A673 (cell line): ENCODE measurements around the gene C20orf144. TPM values are rescaled to one million over a fixed set of nuclear protein-coding genes. Genes with fewer than 3 reads are reported as not detected.

Source experiments
- Bru-seq: library from RNA; stranded (reverse); fragments of 400-500 nt; gene quantifications from one replicate; lab custom pipeline; 2021; lab: Mats Ljungman, UMichigan
- BruChase-seq, 2 experiments: library from RNA; stranded (reverse); fragments of 400-500 nt; gene quantifications; one replicate each; lab custom pipeline; 2021; lab: Mats Ljungman, UMichigan
- BruUV-seq: library from RNA; stranded (reverse); fragments of 400-500 nt; replicated peaks from 2 replicates; lab custom pipeline; 2021; lab: Mats Ljungman, UMichigan
- CTCF ChIA-PET: fragments of 300-600 bp; sonication (Branson Sonifier 250); formaldehyde crosslinking; loops from one replicate; lab custom pipeline; 2022; ENCODE audit warnings: antibody characterized with exemption; lab: Charles Lee
- POLR2A ChIA-PET: fragments of 300-600 bp; sonication (Branson Sonifier 250); formaldehyde crosslinking; loops from one replicate; lab custom pipeline; 2022; ENCODE audit warnings: antibody characterized with exemption; ENCODE audit not compliant: low non-redundant PET; lab: Charles Lee
- DNase-seq: peaks from one replicate; pipeline ENCODE4 v3.0.0-alpha.2; 2015; ENCODE audit warnings: low spot score
- H3K27ac ChIP-seq: fragments of 200-600 bp; sonication (generic); 2 replicates; pipeline ENCODE4 v1.5.1; 2016; ENCODE audit warnings: mixed run types, low read depth, mild to moderate bottlenecking, mixed read lengths, antibody characterized with exemption, low read length; ENCODE audit not compliant: poor library complexity, severe bottlenecking
- H3K27me3 ChIP-seq: fragments of 200-600 bp; sonication (generic); replicated peaks from 2 replicates; pipeline ENCODE4 v1.6.1; 2017; ENCODE audit warnings: mixed run types, low read depth, mild to moderate bottlenecking, mixed read lengths, antibody characterized with exemption, low read length; ENCODE audit not compliant: insufficient read depth, poor library complexity
- H3K36me3 ChIP-seq: fragments of 200-600 bp; sonication (generic); 2 replicates; pipeline ENCODE4 v1.6.1; 2016; ENCODE audit warnings: mixed run types, mild to moderate bottlenecking, mixed read lengths, antibody characterized with exemption, low read length; ENCODE audit not compliant: insufficient read depth, poor library complexity, severe bottlenecking
- H3K4me1 ChIP-seq: fragments of 200-600 bp; sonication (generic); 2 replicates; pipeline ENCODE4 v1.6.1; 2017; ENCODE audit warnings: mixed run types, mild to moderate bottlenecking, mixed read lengths, antibody characterized with exemption, low read length; ENCODE audit not compliant: insufficient read depth, poor library complexity, severe bottlenecking
- H3K4me3 ChIP-seq: fragments of 200-600 bp; sonication (generic); 2 replicates; pipeline ENCODE4 v1.5.1; 2016; ENCODE audit warnings: low read depth, mixed run types, mild to moderate bottlenecking, mixed read lengths, low read length; ENCODE audit not compliant: poor library complexity, severe bottlenecking
- H3K9me3 ChIP-seq: fragments of 200-600 bp; sonication (generic); 2 replicates; pipeline ENCODE4 v1.6.1; 2016; ENCODE audit warnings: mixed run types, low read depth, mild to moderate bottlenecking, mixed read lengths, antibody characterized with exemption, low read length; ENCODE audit not compliant: poor library complexity, severe bottlenecking
- EZH2 ChIP-seq: fragments of 200-600 bp; sonication (generic); IDR thresholded peaks from 2 replicates; pipeline ENCODE4 v1.6.1; 2017; ENCODE audit warnings: borderline replicate concordance, low read depth, mild to moderate bottlenecking, mixed read lengths, antibody characterized with exemption, low read length; ENCODE audit not compliant: poor library complexity, severe bottlenecking
- intact Hi-C: fragments of 100-400 bp; cut with micrococcal nuclease; formaldehyde crosslinking; loops from one replicate; pipeline ENCODE4 v1.10.0; 2022; ENCODE audit not compliant: unreplicated experiment
- long read RNA-seq: library from polyadenylated mRNA; stranded (forward); transcript quantifications from one replicate; pipeline ENCODE4 v2.0.0, GENCODE V29; 2022
- total RNA-seq: library from RNA; stranded (reverse); gene quantifications from 2 replicates; pipeline ENCODE4 v1.2.3, GENCODE V29; 2021
- TF ChIP-seq, protein P1 (sequence below): fragments of 300-800, 200-600 bp; sonication (generic); conservative IDR thresholded peaks from 2 replicates; pipeline ENCODE4 v1.5.1; 2017; ENCODE audit warnings: low read depth, mild to moderate bottlenecking, antibody characterized with exemption, low read length, moderate library complexity, mixed read lengths

Gene C20orf144
- 0.13 and 0.22 TPM in 2 replicates for total RNA-seq
- percentile 24 among the genes with signal in this experiment for Bru-seq, nascent RNA
- BruChase-seq, experiment 1, labeled RNA remaining after a 2-hour chase = percentile 20 among the genes with signal in this experiment
- BruChase-seq, experiment 2, labeled RNA remaining after a 6-hour chase = percentile 22 among the genes with signal in this experiment
- long read RNA-seq = 0 reads

DNA sequence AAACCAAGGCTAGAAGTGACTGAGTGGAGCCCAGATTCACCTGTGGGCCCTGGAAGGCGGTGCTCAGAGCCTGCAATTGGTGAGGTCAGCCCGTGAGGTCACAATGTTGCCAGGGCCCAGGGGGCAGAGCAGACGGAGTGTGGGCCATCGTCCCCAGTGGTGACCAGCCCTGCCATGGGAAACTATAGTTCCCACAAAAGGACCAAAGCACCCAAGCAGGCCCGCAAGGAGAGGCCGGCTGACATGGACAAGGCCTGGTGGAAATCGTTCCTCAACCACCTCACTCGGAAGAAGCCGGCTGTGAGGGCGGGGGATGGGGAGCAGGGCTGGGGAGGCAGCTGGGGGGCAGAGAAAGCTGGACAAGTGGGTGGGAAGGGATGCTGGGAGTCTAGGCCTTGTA is at the start of gene C20orf144:
C20orf144 (plus strand) TSS at position 156 of the 400 bp plus-strand sequence; CDS start at position 175, 19 bp downstream.
- ChIA-PET CTCF (no interaction called here), POLR2A (no interaction called here)
- intact Hi-C loops = loop anchor here (5.0 kb wide), 1 partner anchor 475 kb away; no protein-coding TSS in a partner anchor
- DNase-seq = no peak
- Histone ChIP-seq H3K27ac (peak within 1 kb of the TSS; percentile 81), H3K27me3 (no peaks in the 10 kb centered on the region), H3K4me3 (peak within 1 kb of the TSS; percentile 68), H3K4me1 (peaks cover 19% of the 10 kb centered on the region), H3K9me3 (no peaks in the 10 kb centered on the region), H3K36me3 (peaks cover 19% of the 10 kb centered on the region)
- no TSS peak for BruUV-seq
- TF ChIP-seq, protein P1, sequence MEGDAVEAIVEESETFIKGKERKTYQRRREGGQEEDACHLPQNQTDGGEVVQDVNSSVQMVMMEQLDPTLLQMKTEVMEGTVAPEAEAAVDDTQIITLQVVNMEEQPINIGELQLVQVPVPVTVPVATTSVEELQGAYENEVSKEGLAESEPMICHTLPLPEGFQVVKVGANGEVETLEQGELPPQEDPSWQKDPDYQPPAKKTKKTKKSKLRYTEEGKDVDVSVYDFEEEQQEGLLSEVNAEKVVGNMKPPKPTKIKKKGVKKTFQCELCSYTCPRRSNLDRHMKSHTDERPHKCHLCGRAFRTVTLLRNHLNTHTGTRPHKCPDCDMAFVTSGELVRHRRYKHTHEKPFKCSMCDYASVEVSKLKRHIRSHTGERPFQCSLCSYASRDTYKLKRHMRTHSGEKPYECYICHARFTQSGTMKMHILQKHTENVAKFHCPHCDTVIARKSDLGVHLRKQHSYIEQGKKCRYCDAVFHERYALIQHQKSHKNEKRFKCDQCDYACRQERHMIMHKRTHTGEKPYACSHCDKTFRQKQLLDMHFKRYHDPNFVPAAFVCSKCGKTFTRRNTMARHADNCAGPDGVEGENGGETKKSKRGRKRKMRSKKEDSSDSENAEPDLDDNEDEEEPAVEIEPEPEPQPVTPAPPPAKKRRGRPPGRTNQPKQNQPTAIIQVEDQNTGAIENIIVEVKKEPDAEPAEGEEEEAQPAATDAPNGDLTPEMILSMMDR = no peak
- no peak for TF ChIP-seq EZH2

GRCh38 chr20:33621717-33622400 is 40.3 kb upstream of the C20orf144 start:
- Histone ChIP-seq H3K4me3 (no peak overlapping the region), H3K4me1 (peaks cover 5% of the 10 kb centered on the region), H3K27me3 (no peaks in the 10 kb centered on the region), H3K36me3 (peaks cover 4% of the 10 kb centered on the region), H3K27ac (no peak overlapping the region), H3K9me3 (no peaks in the 10 kb centered on the region)
- intact Hi-C loops = no loop called here
- ChIA-PET POLR2A (no interaction called here), CTCF (no interaction called here)
- DNase-seq = peak; percentile 19
- no peak for TF ChIP-seq EZH2
- TF ChIP-seq, protein P1 = no peak
- no TSS peak for BruUV-seq

DNA sequence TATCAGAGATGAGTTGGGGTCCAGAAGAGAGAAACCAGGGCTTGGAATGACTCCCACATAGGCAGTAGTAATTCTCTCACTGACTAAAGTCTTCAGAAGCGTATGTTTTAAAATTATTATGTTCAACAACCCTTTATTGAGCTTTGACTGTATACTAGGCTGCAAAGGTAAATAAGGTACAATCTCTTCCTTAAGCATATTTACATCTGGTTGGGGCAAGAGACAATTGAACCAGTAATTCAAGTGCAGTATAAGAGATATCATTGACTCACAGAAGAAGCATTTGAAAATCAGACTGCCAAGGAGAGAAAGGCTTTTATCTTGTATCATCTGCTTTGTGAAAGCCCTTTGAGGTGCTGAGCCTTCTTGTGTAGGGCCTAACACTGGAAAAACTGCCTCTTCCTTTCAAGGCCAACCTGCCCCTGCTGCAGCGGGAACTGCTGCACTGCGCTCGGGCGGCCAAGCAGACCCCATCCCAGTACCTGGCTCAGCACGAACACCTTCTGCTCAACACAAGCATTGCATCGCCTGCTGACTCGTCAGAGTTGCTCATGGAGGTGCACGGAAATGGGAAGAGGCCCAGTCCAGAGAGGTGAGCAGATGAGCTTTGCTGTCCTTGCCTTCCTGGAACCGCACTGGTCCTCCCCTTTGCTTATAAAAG is 39.3 kb upstream of the C20orf144 start:
- CTCF ChIA-PET = no interaction called here
- Histone ChIP-seq H3K27ac (no peak overlapping the region), H3K9me3 (no peaks in the 10 kb centered on the region), H3K4me1 (peaks cover 5% of the 10 kb centered on the region), H3K4me3 (no peak overlapping the region), H3K27me3 (no peaks in the 10 kb centered on the region), H3K36me3 (peaks cover 4% of the 10 kb centered on the region)
- intact Hi-C loops = no loop called here
- no peak for DNase-seq
- TF ChIP-seq, protein P1 = no peak
- no peak for TF ChIP-seq EZH2
- no TSS peak for BruUV-seq
- POLR2A ChIA-PET = no interaction called here
